ENCODE measurements around the gene NUMA1.

The NUMA1 gene

GRCh38 chr11:72080326-72081183, at the start of gene NUMA1, which contains the start of gene LRRC51:
Gene NUMA1 (minus strand): TSS chr11:72080542. CDS start chr11:72035943, 44,599 bp downstream.
Gene LRRC51 (plus strand): TSS chr11:72080850. CDS start chr11:72089084, 8,234 bp downstream.
- peak; percentile 97 for DNase-seq

- no peak for DNase-seq
Observed at GRCh38 chr11:72129381-72129780, 49.0 kb upstream of the NUMA1 start.

GRCh38 chr11:72127923-72128322, 47.6 kb upstream of the NUMA1 start:
- DNase-seq: no peak

- DNase-seq: no peak
Observed at GRCh38 chr11:72125956-72126355, 45.6 kb upstream of the NUMA1 start.

- no peak for DNase-seq
Observed at GRCh38 chr11:72124046-72124445, 43.7 kb upstream of the NUMA1 start.

- DNase-seq: no peak
Observed at GRCh38 chr11:72123117-72123653, 42.8 kb upstream of the NUMA1 start.

GRCh38 chr11:72122607-72123006, 42.3 kb upstream of the NUMA1 start:
- no peak for DNase-seq

- DNase-seq: no peak
Observed at GRCh38 chr11:72120930-72121329, 40.6 kb upstream of the NUMA1 start.

- DNase-seq: no peak
Observed at GRCh38 chr11:72119198-72119597, 38.9 kb upstream of the NUMA1 start.

- DNase-seq: no peak
Observed at GRCh38 chr11:72116019-72116755, 35.8 kb upstream of the NUMA1 start.

GRCh38 chr11:72114570-72114969, 34.2 kb upstream of the NUMA1 start:
- no peak for DNase-seq

- no peak for DNase-seq
Observed at GRCh38 chr11:72112978-72113808, 32.9 kb upstream of the NUMA1 start.

- peak; percentile 95 for DNase-seq
Observed at GRCh38 chr11:72112143-72112977, 32.0 kb upstream of the NUMA1 start, which contains the start of gene ANAPC15. Gene ANAPC15 (minus strand): TSS chr11:72112695. CDS start chr11:72111276, 1,419 bp downstream.

GRCh38 chr11:72111300-72112142, 31.2 kb upstream of the NUMA1 start:
- no peak for DNase-seq

- no peak for DNase-seq
Observed at GRCh38 chr11:72105888-72106287, 25.5 kb upstream of the NUMA1 start, which contains the start of gene TOMT. Gene TOMT (plus strand): TSS chr11:72105924. CDS start chr11:72105952, 28 bp downstream.

- no peak for DNase-seq
Observed at GRCh38 chr11:72103754-72104167, 23.4 kb upstream of the NUMA1 start.

- DNase-seq: peak; percentile 91
Observed at GRCh38 chr11:72102946-72103753, 22.8 kb upstream of the NUMA1 start, which contains the start of gene LAMTOR1. Gene LAMTOR1 (minus strand): TSS chr11:72103297. CDS start chr11:72103224, 73 bp downstream.

GRCh38 chr11:72102631-72102945, 22.2 kb upstream of the NUMA1 start:
- no peak for DNase-seq

- no peak for DNase-seq
Observed at GRCh38 chr11:72102162-72102561, 21.8 kb upstream of the NUMA1 start.

- no peak for DNase-seq
Observed at GRCh38 chr11:72100462-72100861, 20.1 kb upstream of the NUMA1 start.
